ENCODE measurements around the gene ARHGAP6.
A peak's percentile ranks its signal among the peaks of the same experiment; 100 is the strongest.
"Not testable (repeated sequence)": the region's sequence is repeated elsewhere in the genome, so short reads cannot be mapped to it uniquely, and the experiment has no call there.

ARHGAP6 gene

DNA sequence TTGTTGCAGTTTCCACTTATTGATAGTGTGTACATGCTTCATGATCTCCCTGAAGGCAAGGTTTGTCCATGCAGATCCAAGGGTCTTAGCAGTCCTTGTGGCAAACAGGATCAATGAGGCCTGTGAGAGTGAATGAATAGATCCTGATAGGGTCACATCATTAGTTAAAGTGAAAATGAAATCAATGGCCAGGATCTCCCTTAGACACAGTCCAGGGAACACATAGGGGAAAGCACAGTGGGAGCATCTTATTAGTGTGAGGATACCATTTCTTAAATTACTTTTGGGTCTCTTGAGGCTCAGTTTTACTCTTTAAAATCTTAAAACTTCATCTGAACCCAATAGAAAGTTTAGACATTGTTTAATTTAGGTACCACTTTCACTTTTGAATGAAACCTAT lies 59.3 kb downstream of the ARHGAP6 start:
- H2AFZ ChIP-seq (ENCODE audit: low read length, unreplicated experiment), result peak overlapping the region; percentile 6
- H3K36me3 ChIP-seq (ENCODE audit: insufficient read depth, low read length), result no peaks in the 10 kb centered on the region
- no peaks in the 10 kb centered on the region for H3K79me2 ChIP-seq (ENCODE audit: control insufficient read depth, insufficient read depth, low read length, unreplicated experiment)
- H3K4me1 ChIP-seq (ENCODE audit: control insufficient read depth, insufficient read depth, low read length, unreplicated experiment), result peaks cover 3% of the 10 kb centered on the region
- H3K27ac ChIP-seq (ENCODE audit: low read depth, low read length), result no peak overlapping the region
- H3K4me3 ChIP-seq (ENCODE audit: low read depth, low read length), result no peak overlapping the region
- no peaks in the 10 kb centered on the region for H3K27me3 ChIP-seq (ENCODE audit: insufficient read depth, low read length)

GRCh38 chrX:11600578-11600977 lies 65.1 kb downstream of the ARHGAP6 start:
- peaks cover 18% of the 10 kb centered on the region for H3K4me1 ChIP-seq (ENCODE audit: control insufficient read depth, insufficient read depth, low read length, unreplicated experiment)
- no peaks in the 10 kb centered on the region for H3K36me3 ChIP-seq (ENCODE audit: insufficient read depth, low read length)
- no peak overlapping the region for H3K4me3 ChIP-seq (ENCODE audit: low read depth, low read length)
- no peak overlapping the region for H3K27ac ChIP-seq (ENCODE audit: low read depth, low read length)
- no peak overlapping the region for H2AFZ ChIP-seq (ENCODE audit: low read length, unreplicated experiment)
- no peaks in the 10 kb centered on the region for H3K27me3 ChIP-seq (ENCODE audit: insufficient read depth, low read length)
- no peaks in the 10 kb centered on the region for H3K79me2 ChIP-seq (ENCODE audit: control insufficient read depth, insufficient read depth, low read length, unreplicated experiment)

DNA sequence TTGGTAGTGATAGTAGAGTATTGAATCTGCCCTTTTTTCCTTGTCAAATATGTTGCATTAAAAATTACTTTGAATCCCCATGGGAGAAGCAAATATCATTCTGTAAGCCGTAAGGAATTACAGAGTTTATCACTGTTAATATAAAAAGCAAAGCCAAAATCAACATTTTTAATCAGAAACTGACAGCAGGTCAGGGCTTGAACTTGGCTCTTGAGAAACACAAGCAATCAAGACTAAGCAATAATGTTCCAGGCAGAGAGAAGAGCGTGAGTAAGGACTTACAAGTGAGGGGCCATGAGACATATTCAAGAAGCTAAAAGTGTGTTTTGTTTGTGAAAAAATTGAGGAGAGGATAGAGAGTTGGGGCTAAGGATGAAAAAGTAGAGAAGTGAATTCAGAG lies 68.2 kb downstream of the ARHGAP6 start:
- no peak overlapping the region for H3K27ac ChIP-seq (ENCODE audit: low read depth, low read length)
- H3K36me3 ChIP-seq (ENCODE audit: insufficient read depth, low read length), result no peaks in the 10 kb centered on the region
- H3K27me3 ChIP-seq (ENCODE audit: insufficient read depth, low read length), result no peaks in the 10 kb centered on the region
- H2AFZ ChIP-seq (ENCODE audit: low read length, unreplicated experiment), result no peak overlapping the region
- H3K79me2 ChIP-seq (ENCODE audit: control insufficient read depth, insufficient read depth, low read length, unreplicated experiment), result no peaks in the 10 kb centered on the region
- peaks cover 16% of the 10 kb centered on the region for H3K4me1 ChIP-seq (ENCODE audit: control insufficient read depth, insufficient read depth, low read length, unreplicated experiment)
- H3K4me3 ChIP-seq (ENCODE audit: low read depth, low read length), result no peak overlapping the region

- Histone ChIP-seq H3K79me2 (ENCODE audit: control insufficient read depth, insufficient read depth, low read length, unreplicated experiment) (no peaks in the 10 kb centered on the region), H3K36me3 (ENCODE audit: insufficient read depth, low read length) (no peaks in the 10 kb centered on the region), H3K27ac (ENCODE audit: low read depth, low read length) (no peak overlapping the region), H2AFZ (ENCODE audit: low read length, unreplicated experiment) (no peak overlapping the region), H3K4me1 (ENCODE audit: control insufficient read depth, insufficient read depth, low read length, unreplicated experiment) (peaks cover 13% of the 10 kb centered on the region), H3K27me3 (ENCODE audit: insufficient read depth, low read length) (no peaks in the 10 kb centered on the region), H3K4me3 (ENCODE audit: low read depth, low read length) (no peak overlapping the region)
These were observed 73.9 kb downstream of the ARHGAP6 start for GRCh38 chrX:11591723-11592346.

GRCh38 chrX:11589641-11590040 lies 76.1 kb downstream of the ARHGAP6 start:
- Histone ChIP-seq H3K79me2 (ENCODE audit: control insufficient read depth, insufficient read depth, low read length, unreplicated experiment) (no peaks in the 10 kb centered on the region), H3K4me3 (ENCODE audit: low read depth, low read length) (no peak overlapping the region), H3K4me1 (ENCODE audit: control insufficient read depth, insufficient read depth, low read length, unreplicated experiment) (peaks cover 10% of the 10 kb centered on the region), H3K36me3 (ENCODE audit: insufficient read depth, low read length) (no peaks in the 10 kb centered on the region), H2AFZ (ENCODE audit: low read length, unreplicated experiment) (no peak overlapping the region), H3K27me3 (ENCODE audit: insufficient read depth, low read length) (no peaks in the 10 kb centered on the region), H3K27ac (ENCODE audit: low read depth, low read length) (no peak overlapping the region)

- Histone ChIP-seq H2AFZ (ENCODE audit: low read length, unreplicated experiment) (no peak overlapping the region), H3K79me2 (ENCODE audit: control insufficient read depth, insufficient read depth, low read length, unreplicated experiment) (no peaks in the 10 kb centered on the region), H3K27me3 (ENCODE audit: insufficient read depth, low read length) (no peaks in the 10 kb centered on the region), H3K4me1 (ENCODE audit: control insufficient read depth, insufficient read depth, low read length, unreplicated experiment) (peaks cover 10% of the 10 kb centered on the region), H3K36me3 (ENCODE audit: insufficient read depth, low read length) (no peaks in the 10 kb centered on the region), H3K27ac (ENCODE audit: low read depth, low read length) (no peak overlapping the region), H3K4me3 (ENCODE audit: low read depth, low read length) (no peak overlapping the region)
These were observed 77.6 kb downstream of the ARHGAP6 start for GRCh38 chrX:11588097-11588496.

DNA sequence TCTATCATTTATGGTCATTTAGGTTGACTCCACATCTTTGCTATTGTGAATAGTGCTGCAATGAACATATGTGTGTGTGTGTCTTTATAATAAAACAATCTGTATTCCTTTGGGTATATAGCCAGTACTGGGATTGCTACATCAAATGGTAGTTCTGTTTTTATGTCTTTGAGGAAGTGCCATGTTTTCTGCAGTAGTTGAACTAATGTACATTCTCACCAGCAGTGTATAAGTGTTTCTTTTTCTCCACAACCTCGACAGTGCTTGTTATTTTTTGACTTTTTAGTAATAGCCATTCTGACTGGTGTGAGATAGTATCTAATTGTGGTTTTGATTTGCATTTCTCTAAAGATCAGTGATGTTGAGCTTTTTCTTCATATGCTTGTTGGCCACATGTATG lies 80.5 kb downstream of the ARHGAP6 start:
- Histone ChIP-seq H3K27me3 (ENCODE audit: insufficient read depth, low read length) (no peaks in the 10 kb centered on the region), H3K27ac (ENCODE audit: low read depth, low read length) (no peak overlapping the region), H3K36me3 (ENCODE audit: insufficient read depth, low read length) (no peaks in the 10 kb centered on the region), H3K4me3 (ENCODE audit: low read depth, low read length) (no peak overlapping the region), H3K4me1 (ENCODE audit: control insufficient read depth, insufficient read depth, low read length, unreplicated experiment) (peaks cover 6% of the 10 kb centered on the region), H3K79me2 (ENCODE audit: control insufficient read depth, insufficient read depth, low read length, unreplicated experiment) (no peaks in the 10 kb centered on the region), H2AFZ (ENCODE audit: low read length, unreplicated experiment) (no peak overlapping the region)

GRCh38 chrX:11580789-11581188 lies 84.9 kb downstream of the ARHGAP6 start:
- Histone ChIP-seq H3K79me2 (ENCODE audit: control insufficient read depth, insufficient read depth, low read length, unreplicated experiment) (no peaks in the 10 kb centered on the region), H3K4me3 (ENCODE audit: low read depth, low read length) (no peak overlapping the region), H3K4me1 (ENCODE audit: control insufficient read depth, insufficient read depth, low read length, unreplicated experiment) (peaks cover 15% of the 10 kb centered on the region), H3K36me3 (ENCODE audit: insufficient read depth, low read length) (no peaks in the 10 kb centered on the region), H3K27ac (ENCODE audit: low read depth, low read length) (no peak overlapping the region), H3K27me3 (ENCODE audit: insufficient read depth, low read length) (no peaks in the 10 kb centered on the region), H2AFZ (ENCODE audit: low read length, unreplicated experiment) (no peak overlapping the region)

GRCh38 chrX:11579636-11580600 lies 85.8 kb downstream of the ARHGAP6 start:
- Histone ChIP-seq H3K27me3 (ENCODE audit: insufficient read depth, low read length) (no peaks in the 10 kb centered on the region), H3K79me2 (ENCODE audit: control insufficient read depth, insufficient read depth, low read length, unreplicated experiment) (no peaks in the 10 kb centered on the region), H3K4me1 (ENCODE audit: control insufficient read depth, insufficient read depth, low read length, unreplicated experiment) (peaks cover 15% of the 10 kb centered on the region), H3K36me3 (ENCODE audit: insufficient read depth, low read length) (no peaks in the 10 kb centered on the region), H3K4me3 (ENCODE audit: low read depth, low read length) (peak overlapping the region; percentile 59), H2AFZ (ENCODE audit: low read length, unreplicated experiment) (no peak overlapping the region), H3K27ac (ENCODE audit: low read depth, low read length) (peak overlapping the region; percentile 34; the same call in 1 of the 2 replicates)

DNA sequence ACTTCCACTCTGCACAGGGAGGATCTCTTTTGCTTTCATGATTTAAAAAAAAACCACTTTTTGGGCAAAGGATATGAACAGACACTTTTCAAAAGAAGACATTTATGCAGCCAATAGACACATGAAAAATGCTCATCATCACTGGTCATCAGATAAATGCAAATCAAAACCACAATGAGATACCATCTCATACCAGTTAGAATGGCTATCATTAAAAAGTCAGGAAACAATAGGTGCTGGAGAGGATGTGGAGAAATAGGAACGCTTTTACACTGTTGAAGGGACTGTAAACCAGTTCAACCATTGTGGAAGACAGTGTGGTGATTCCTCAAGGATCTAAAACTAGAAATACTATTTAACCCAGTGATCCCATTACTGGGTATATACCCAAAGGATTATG lies 87.4 kb downstream of the ARHGAP6 start:
- not testable (repeated sequence) for H3K27me3 ChIP-seq (ENCODE audit: insufficient read depth, low read length); H2AFZ ChIP-seq (ENCODE audit: low read length, unreplicated experiment); H3K4me3 ChIP-seq (ENCODE audit: low read depth, low read length); H3K36me3 ChIP-seq (ENCODE audit: insufficient read depth, low read length); H3K27ac ChIP-seq (ENCODE audit: low read depth, low read length); H3K79me2 ChIP-seq (ENCODE audit: control insufficient read depth, insufficient read depth, low read length, unreplicated experiment)
- peaks cover 15% of the 10 kb centered on the region for H3K4me1 ChIP-seq (ENCODE audit: control insufficient read depth, insufficient read depth, low read length, unreplicated experiment)

DNA sequence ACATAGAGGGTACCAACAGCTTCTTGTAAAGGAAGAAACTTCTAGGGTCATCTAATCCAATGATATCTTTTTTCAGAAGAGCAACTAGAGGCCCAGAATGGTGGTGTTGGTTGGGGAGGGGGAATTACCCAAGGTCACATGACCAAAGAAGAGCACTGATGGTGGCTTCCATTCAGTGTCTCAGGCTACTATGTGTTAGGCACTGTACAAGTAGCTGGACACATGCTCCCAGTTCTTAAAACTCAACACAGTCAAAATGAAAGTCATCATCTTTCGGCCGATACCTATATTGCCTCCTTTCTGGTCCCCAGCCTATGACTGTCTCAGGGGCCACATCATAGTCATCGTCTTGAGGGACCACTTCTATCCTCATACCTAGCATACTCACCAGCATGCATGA lies 88.1 kb downstream of the ARHGAP6 start:
- Histone ChIP-seq H3K36me3 (ENCODE audit: insufficient read depth, low read length) (no peaks in the 10 kb centered on the region), H3K27me3 (ENCODE audit: insufficient read depth, low read length) (no peaks in the 10 kb centered on the region)

More for the DNA sequence above, 88.1 kb downstream of the ARHGAP6 start:
- peaks cover 15% of the 10 kb centered on the region for H3K4me1 ChIP-seq (ENCODE audit: control insufficient read depth, insufficient read depth, low read length, unreplicated experiment)
- H3K4me3 ChIP-seq (ENCODE audit: low read depth, low read length), result no peak overlapping the region
- no peak overlapping the region for H2AFZ ChIP-seq (ENCODE audit: low read length, unreplicated experiment)
- H3K79me2 ChIP-seq (ENCODE audit: control insufficient read depth, insufficient read depth, low read length, unreplicated experiment), result no peaks in the 10 kb centered on the region
- H3K27ac ChIP-seq (ENCODE audit: low read depth, low read length), result no peak overlapping the region
